CD4-positive, alpha-beta T cell (primary cell): ENCODE results near the gene TMEM140. TPM values are rescaled to one million over a fixed set of nuclear protein-coding genes. Genes with fewer than 3 reads are reported as not detected.

Experiments
- ATAC-seq: fragments of 200-7000 bp; cut with Tn5 transposase; one replicate; pipeline ENCODE4 v1.10.0; 2022; ENCODE audit warnings: mild to moderate bottlenecking; ENCODE audit not compliant: poor library complexity
- CTCF ChIA-PET: fragments of 350-600 bp; sonication (Branson Sonifier 250); formaldehyde crosslinking; loops from one replicate; lab custom pipeline; 2021; ENCODE audit warnings: antibody characterized with exemption, inconsistent platforms; lab: Charles Lee
- POLR2A ChIA-PET: fragments of 350-600 bp; sonication (Branson Sonifier 250); formaldehyde crosslinking; loops from one replicate; lab custom pipeline; 2021; ENCODE audit warnings: antibody characterized with exemption, inconsistent platforms; lab: Charles Lee
- DNase-seq, 14 experiments: peaks; one replicate each; pipeline ENCODE4 v3.0.0-alpha.2; 2013 to 2020; ENCODE audit warnings: mixed read lengths in 2 of 14
- H3K27ac ChIP-seq, 2 donors: one replicate each; pipeline versions ENCODE4 v1.5.1 to v1.7.0; 2013; ENCODE audit warnings: low read length in 2 of 2, low read depth in 1 of 2, mild to moderate bottlenecking in 1 of 2
- H3K27me3 ChIP-seq, 2 experiments: 1 replicate in 1 of 2; 2 replicates in 1 of 2; pipeline versions ENCODE4 v1.6.1 to v1.7.0; 2013; ENCODE audit warnings: low read length in 2 of 2, control low read depth in 1 of 2, mild to moderate bottlenecking in 1 of 2, moderate library complexity in 1 of 2; ENCODE audit not compliant: insufficient read depth in 2 of 2, control insufficient read depth in 1 of 2
- H3K36me3 ChIP-seq: one replicate; pipeline ENCODE4 v1.6.1; 2013; ENCODE audit warnings: low read length, control low read depth; ENCODE audit not compliant: insufficient read depth
- H3K4me1 ChIP-seq: one replicate; pipeline ENCODE4 v1.6.1; 2013; ENCODE audit warnings: low read length, control low read depth; ENCODE audit not compliant: insufficient read depth
- H3K4me3 ChIP-seq: one replicate; pipeline ENCODE4 v1.5.1; 2013; ENCODE audit warnings: mild to moderate bottlenecking, low read length, moderate library complexity
- H3K9me3 ChIP-seq, 2 experiments: 1 replicate in 1 of 2; 2 replicates in 1 of 2; pipeline versions ENCODE4 v1.6.1 to v1.7.0; 2013; ENCODE audit warnings: low read length in 2 of 2, mild to moderate bottlenecking in 2 of 2, control low read depth in 1 of 2, moderate library complexity in 1 of 2; ENCODE audit not compliant: control insufficient read depth in 1 of 2, insufficient read depth in 1 of 2
- H3K27ac Mint-ChIP-seq: one replicate; pipeline ENCODE4 v1.8.0; 2020; ENCODE audit warnings: mixed read lengths
- H3K27me3 Mint-ChIP-seq: one replicate; pipeline ENCODE4 v1.8.0; 2021; ENCODE audit warnings: mixed read lengths
- H3K36me3 Mint-ChIP-seq: one replicate; pipeline ENCODE4 v1.8.0; 2021; ENCODE audit warnings: low read depth, mixed read lengths
- H3K4me1 Mint-ChIP-seq: one replicate; pipeline ENCODE4 v1.8.0; 2021; ENCODE audit warnings: low read depth, mixed read lengths
- H3K4me3 Mint-ChIP-seq: one replicate; pipeline ENCODE4 v1.8.0; 2020; ENCODE audit warnings: mild to moderate bottlenecking, mixed read lengths
- H3K9me3 Mint-ChIP-seq: one replicate; pipeline ENCODE4 v1.8.0; 2020; ENCODE audit warnings: mixed read lengths
- intact Hi-C, 2 experiments: fragments of 100-400 bp; cut with DNase I in 1 of 2; cut with micrococcal nuclease in 1 of 2; formaldehyde crosslinking; loops; one replicate each; pipeline versions ENCODE4 v1.15.1 to v1.9.0; 2023 to 2025; cut with DNase I, micrococcal nuclease
- total RNA-seq, 174 experiments: library from RNA in 2 of 174; stranded (reverse) in 2 of 174; gene quantifications; one replicate each; pipeline ENCODE4 v1.2.3 and lab custom pipeline; 2021 to 2026
- TF ChIP-seq, protein P1 (sequence below): fragments of 200-600 bp; IDR thresholded peaks from one replicate; pipeline ENCODE4 v1.8.0; 2022; ENCODE audit warnings: antibody characterized with exemption, mild to moderate bottlenecking

TMEM140 gene
- total RNA-seq, 2 experiments from 2014 or later: 27.7 to 32.2 TPM

DNA sequence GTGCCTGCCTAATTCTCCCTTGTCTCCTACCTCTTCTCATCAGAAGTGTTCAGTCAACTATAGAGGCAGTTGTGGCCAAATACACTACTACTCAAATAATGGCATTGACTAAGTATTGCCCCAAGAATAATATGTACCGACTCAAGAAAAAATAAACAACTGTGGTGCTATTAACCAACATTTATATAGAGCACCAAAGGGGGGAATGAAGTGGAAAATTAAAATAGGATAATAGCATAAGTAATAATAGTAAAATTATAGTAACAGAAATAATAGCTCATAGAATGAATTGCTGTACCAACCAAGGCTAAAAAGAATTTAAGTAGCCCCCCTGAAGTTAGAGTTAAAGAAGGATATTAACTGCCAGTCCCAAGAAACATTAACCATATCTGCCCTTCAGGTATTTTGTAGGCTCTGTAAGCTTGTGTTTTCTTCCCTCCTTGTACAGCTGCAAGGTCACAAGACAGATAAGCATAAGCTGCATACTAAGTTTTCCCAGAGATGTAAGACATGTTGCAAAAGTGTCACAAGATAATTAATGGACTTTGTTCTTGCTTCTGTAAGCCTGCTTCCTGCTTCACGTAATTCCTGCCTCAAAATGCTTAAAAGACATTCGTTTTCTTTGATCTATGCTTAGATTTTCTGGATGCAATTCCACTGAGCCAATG is 33.5 kb downstream of the TMEM140 start:
- intact Hi-C loops: no loop called here
- H3K9me3 Mint-ChIP-seq: peaks cover 27% of the 10 kb centered on the region
- POLR2A ChIA-PET: no interaction called here

GRCh38 chr7:135181929-135182678 is 34.2 kb downstream of the TMEM140 start:
- Histone ChIP-seq H3K4me1 (no peaks in the 10 kb centered on the region), H3K27ac (no peak overlapping the region), H3K36me3 (peaks cover 43% of the 10 kb centered on the region), H3K9me3 (peaks cover 18 to 42% of the 10 kb centered on the region in 2 experiments), H3K27me3 (no peaks in the 10 kb centered on the region), H3K4me3 (no peak overlapping the region)
- no peak overlapping the region for H3K4me3 Mint-ChIP-seq
- H3K9me3 Mint-ChIP-seq: peaks cover 27% of the 10 kb centered on the region
- no peak for ATAC-seq
- DNase-seq: no peak
- no peaks in the 10 kb centered on the region for H3K27me3 Mint-ChIP-seq
- ChIA-PET POLR2A (no interaction called here), CTCF (no interaction called here)
- intact Hi-C loops: no loop called here
- TF ChIP-seq, protein P1, sequence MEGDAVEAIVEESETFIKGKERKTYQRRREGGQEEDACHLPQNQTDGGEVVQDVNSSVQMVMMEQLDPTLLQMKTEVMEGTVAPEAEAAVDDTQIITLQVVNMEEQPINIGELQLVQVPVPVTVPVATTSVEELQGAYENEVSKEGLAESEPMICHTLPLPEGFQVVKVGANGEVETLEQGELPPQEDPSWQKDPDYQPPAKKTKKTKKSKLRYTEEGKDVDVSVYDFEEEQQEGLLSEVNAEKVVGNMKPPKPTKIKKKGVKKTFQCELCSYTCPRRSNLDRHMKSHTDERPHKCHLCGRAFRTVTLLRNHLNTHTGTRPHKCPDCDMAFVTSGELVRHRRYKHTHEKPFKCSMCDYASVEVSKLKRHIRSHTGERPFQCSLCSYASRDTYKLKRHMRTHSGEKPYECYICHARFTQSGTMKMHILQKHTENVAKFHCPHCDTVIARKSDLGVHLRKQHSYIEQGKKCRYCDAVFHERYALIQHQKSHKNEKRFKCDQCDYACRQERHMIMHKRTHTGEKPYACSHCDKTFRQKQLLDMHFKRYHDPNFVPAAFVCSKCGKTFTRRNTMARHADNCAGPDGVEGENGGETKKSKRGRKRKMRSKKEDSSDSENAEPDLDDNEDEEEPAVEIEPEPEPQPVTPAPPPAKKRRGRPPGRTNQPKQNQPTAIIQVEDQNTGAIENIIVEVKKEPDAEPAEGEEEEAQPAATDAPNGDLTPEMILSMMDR: no peak
- H3K4me1 Mint-ChIP-seq: no peaks in the 10 kb centered on the region
- H3K36me3 Mint-ChIP-seq: peaks cover 82% of the 10 kb centered on the region
- H3K27ac Mint-ChIP-seq: no peak overlapping the region

More for the DNA sequence above, 33.5 kb downstream of the TMEM140 start:
- Histone ChIP-seq H3K4me3 (no peak overlapping the region), H3K36me3 (peaks cover 36% of the 10 kb centered on the region), H3K4me1 (no peaks in the 10 kb centered on the region), H3K27ac (no peak overlapping the region), H3K9me3 (peaks cover 18 to 42% of the 10 kb centered on the region in 2 experiments), H3K27me3 (no peaks in the 10 kb centered on the region)
- TF ChIP-seq, protein P1: no peak
- DNase-seq: no peak
- Mint-ChIP-seq H3K36me3 (peaks cover 78% of the 10 kb centered on the region), H3K27ac (no peak overlapping the region), H3K4me1 (no peaks in the 10 kb centered on the region), H3K27me3 (no peaks in the 10 kb centered on the region), H3K4me3 (no peak overlapping the region)
- no peak for ATAC-seq
- CTCF ChIA-PET: no interaction called here

GRCh38 chr7:135183478-135183877 is 35.6 kb downstream of the TMEM140 start:
- ATAC-seq: no peak
- H3K27me3 Mint-ChIP-seq: no peaks in the 10 kb centered on the region
- no peak overlapping the region for H3K4me3 Mint-ChIP-seq
- Histone ChIP-seq H3K27me3 (no peaks in the 10 kb centered on the region), H3K4me1 (no peaks in the 10 kb centered on the region), H3K36me3 (peaks cover 56% of the 10 kb centered on the region), H3K4me3 (no peak overlapping the region), H3K9me3 (peaks cover 18 to 42% of the 10 kb centered on the region in 2 experiments), H3K27ac (no peak overlapping the region)
- H3K4me1 Mint-ChIP-seq: no peaks in the 10 kb centered on the region
- H3K36me3 Mint-ChIP-seq: peaks cover 92% of the 10 kb centered on the region
- intact Hi-C loops: no loop called here
- CTCF ChIA-PET: no interaction called here
- POLR2A ChIA-PET: no interaction called here
- DNase-seq: no peak
- TF ChIP-seq, protein P1: no peak
- H3K9me3 Mint-ChIP-seq: peaks cover 27% of the 10 kb centered on the region
- H3K27ac Mint-ChIP-seq: no peak overlapping the region
